ENCODE results near the gene SUOX.

DNA sequence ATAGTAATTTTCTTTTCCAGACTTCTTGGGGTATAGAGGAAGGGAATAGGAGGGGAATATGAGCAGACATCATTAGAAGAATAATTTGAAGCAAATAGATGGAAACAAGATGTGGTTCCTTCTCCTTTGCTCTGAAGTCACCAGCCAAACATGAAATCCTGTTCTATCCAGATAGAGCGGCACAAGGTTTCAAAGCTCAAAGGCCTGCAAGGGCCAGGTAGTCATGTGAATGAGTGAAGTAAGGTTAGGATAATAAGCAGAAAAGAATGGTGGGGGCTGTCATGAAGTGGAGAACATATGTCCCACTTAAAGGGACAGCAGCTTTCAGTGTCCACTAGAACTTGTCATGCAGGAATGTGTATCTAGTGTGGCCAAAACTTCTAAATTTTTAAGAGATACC, 21.3 kb downstream of the SUOX start:
- TF ChIP-seq, protein P1, sequence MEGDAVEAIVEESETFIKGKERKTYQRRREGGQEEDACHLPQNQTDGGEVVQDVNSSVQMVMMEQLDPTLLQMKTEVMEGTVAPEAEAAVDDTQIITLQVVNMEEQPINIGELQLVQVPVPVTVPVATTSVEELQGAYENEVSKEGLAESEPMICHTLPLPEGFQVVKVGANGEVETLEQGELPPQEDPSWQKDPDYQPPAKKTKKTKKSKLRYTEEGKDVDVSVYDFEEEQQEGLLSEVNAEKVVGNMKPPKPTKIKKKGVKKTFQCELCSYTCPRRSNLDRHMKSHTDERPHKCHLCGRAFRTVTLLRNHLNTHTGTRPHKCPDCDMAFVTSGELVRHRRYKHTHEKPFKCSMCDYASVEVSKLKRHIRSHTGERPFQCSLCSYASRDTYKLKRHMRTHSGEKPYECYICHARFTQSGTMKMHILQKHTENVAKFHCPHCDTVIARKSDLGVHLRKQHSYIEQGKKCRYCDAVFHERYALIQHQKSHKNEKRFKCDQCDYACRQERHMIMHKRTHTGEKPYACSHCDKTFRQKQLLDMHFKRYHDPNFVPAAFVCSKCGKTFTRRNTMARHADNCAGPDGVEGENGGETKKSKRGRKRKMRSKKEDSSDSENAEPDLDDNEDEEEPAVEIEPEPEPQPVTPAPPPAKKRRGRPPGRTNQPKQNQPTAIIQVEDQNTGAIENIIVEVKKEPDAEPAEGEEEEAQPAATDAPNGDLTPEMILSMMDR (IDR thresholded peaks at IDR 0.05; ENCODE audit: low read length): no peak
- no peak for TF ChIP-seq EZH2 (IDR thresholded peaks at IDR 0.05; ENCODE audit: borderline replicate concordance, low read length)

Measured in OCI-LY1 (cell line).